Measurements from ENCODE around the gene ITGB4.

The ITGB4 gene

GRCh38 chr17:75720656-75721462 lies at the start of gene ITGB4:
Gene ITGB4, plus strand, starts transcription at chr17:75721459. Its CDS starts 3,245 bp downstream, at chr17:75724704.
- no peak for DNase-seq (ENCODE audit: low spot score)

- DNase-seq (ENCODE audit: low spot score), result no peak
Measured at GRCh38 chr17:75672011-75672410, 49.2 kb upstream of the ITGB4 start.

- DNase-seq (ENCODE audit: low spot score), result no peak
Measured at GRCh38 chr17:75673487-75673886, 47.8 kb upstream of the ITGB4 start.

GRCh38 chr17:75676461-75676860 lies 44.8 kb upstream of the ITGB4 start:
- no peak for DNase-seq (ENCODE audit: low spot score)

GRCh38 chr17:75679706-75680211 lies 41.5 kb upstream of the ITGB4 start:
- no peak for DNase-seq (ENCODE audit: low spot score)

- DNase-seq (ENCODE audit: low spot score), result no peak
Measured at GRCh38 chr17:75680431-75680830, 40.8 kb upstream of the ITGB4 start.

- DNase-seq (ENCODE audit: low spot score), result no peak
Measured at GRCh38 chr17:75681289-75681688, 40.0 kb upstream of the ITGB4 start.

- DNase-seq (ENCODE audit: low spot score), result no peak
Measured at GRCh38 chr17:75683583-75683982, 37.7 kb upstream of the ITGB4 start.

GRCh38 chr17:75684249-75684648 lies 37.0 kb upstream of the ITGB4 start:
- DNase-seq (ENCODE audit: low spot score), result no peak

GRCh38 chr17:75684924-75685323 lies 36.3 kb upstream of the ITGB4 start:
- DNase-seq (ENCODE audit: low spot score), result no peak

GRCh38 chr17:75685499-75685898 lies 35.8 kb upstream of the ITGB4 start:
- DNase-seq (ENCODE audit: low spot score), result no peak

GRCh38 chr17:75688209-75688825 lies 32.9 kb upstream of the ITGB4 start:
- DNase-seq (ENCODE audit: low spot score), result no peak

- no peak for DNase-seq (ENCODE audit: low spot score)
Measured at GRCh38 chr17:75689441-75689873, 31.8 kb upstream of the ITGB4 start.

GRCh38 chr17:75691371-75691791 lies 29.9 kb upstream of the ITGB4 start:
- DNase-seq (ENCODE audit: low spot score), result no peak

GRCh38 chr17:75691801-75692626 lies 29.2 kb upstream of the ITGB4 start:
- no peak for DNase-seq (ENCODE audit: low spot score)

- DNase-seq (ENCODE audit: low spot score), result no peak
Measured at GRCh38 chr17:75692976-75693375, 28.3 kb upstream of the ITGB4 start.

GRCh38 chr17:75693500-75694481 lies 27.5 kb upstream of the ITGB4 start:
- DNase-seq (ENCODE audit: low spot score), result no peak

- no peak for DNase-seq (ENCODE audit: low spot score)
Measured at GRCh38 chr17:75694536-75694935, 26.7 kb upstream of the ITGB4 start.

- DNase-seq (ENCODE audit: low spot score), result no peak
Measured at GRCh38 chr17:75695141-75695829, 26.0 kb upstream of the ITGB4 start.

- no peak for DNase-seq (ENCODE audit: low spot score)
Measured at GRCh38 chr17:75695830-75696271, 25.4 kb upstream of the ITGB4 start.

All from hematopoietic multipotent progenitor cell treated with erythropoietin and hydrocortisone succinate and interleukin-3 and kit ligand, for 15 days (in vitro differentiated cells).